GM12878 (cell line): ENCODE data around the gene TRABD2B.

Source experiments
- POLR2A ChIP-seq: IDR thresholded peaks from 2 replicates; pipeline ENCODE4 v1.6.1; 2011; ENCODE audit warnings: low read depth, mild to moderate bottlenecking, low read length
- POLR2AphosphoS5 ChIP-seq: IDR thresholded peaks from 2 replicates; pipeline ENCODE4 v1.6.1; 2011; ENCODE audit warnings: mild to moderate bottlenecking, low read length, inconsistent platforms
- RCOR1 ChIP-seq: conservative IDR thresholded peaks from 2 replicates; pipeline ENCODE4 v1.6.1; 2012; ENCODE audit warnings: low read depth, low read length, improper control_type of control experiment
- SMC3 ChIP-seq: IDR thresholded peaks from 2 replicates; pipeline ENCODE4 v1.6.1; 2011; ENCODE audit warnings: low read length, improper control_type of control experiment, borderline replicate concordance
- SPI1 ChIP-seq: IDR thresholded peaks from 2 replicates; pipeline ENCODE4 v1.6.1; 2011; ENCODE audit warnings: low read depth, mild to moderate bottlenecking, low read length, moderate library complexity, borderline replicate concordance; ENCODE audit not compliant: insufficient read depth
- TAF1 ChIP-seq: IDR thresholded peaks from 2 replicates; pipeline ENCODE4 v1.6.1; 2011; ENCODE audit warnings: mild to moderate bottlenecking, low read depth, low read length, borderline replicate concordance
- TF ChIP-seq, protein P1 (sequence below): IDR thresholded peaks from 2 replicates; pipeline ENCODE4 v1.6.1; 2011; ENCODE audit warnings: borderline replicate concordance, low read depth, mild to moderate bottlenecking, moderate library complexity, mixed read lengths, low read length; ENCODE audit not compliant: insufficient read depth; ENCODE audit errors: extremely low read length
- TF ChIP-seq, protein P2 (sequence below): IDR thresholded peaks from 2 replicates; pipeline ENCODE4 v1.6.1; 2012; ENCODE audit warnings: low read depth, low read length, improper control_type of control experiment
- TF ChIP-seq, protein P3 (sequence below): IDR thresholded peaks from 2 replicates; pipeline ENCODE4 v1.6.1; 2011; ENCODE audit warnings: low read depth, low read length, improper control_type of control experiment, borderline replicate concordance
- TF ChIP-seq, protein P4 (sequence below), 3 experiments: IDR thresholded peaks in 2 of 3; conservative IDR thresholded peaks in 1 of 3; 2 replicates each; pipeline ENCODE4 v1.5.1; 2011; ENCODE audit warnings: low read depth in 3 of 3, low read length in 3 of 3, mild to moderate bottlenecking in 3 of 3, control low read depth in 2 of 3, moderate library complexity in 2 of 3, inconsistent platforms in 1 of 3, mixed read lengths in 1 of 3; ENCODE audit not compliant: control insufficient read depth in 2 of 3, insufficient read depth in 1 of 3; ENCODE audit errors: extremely low read depth in 1 of 3
- TF ChIP-seq, protein P5 (sequence below): IDR thresholded peaks from 2 replicates; pipeline ENCODE4 v1.6.1; 2011; ENCODE audit warnings: borderline replicate concordance, low read depth, mild to moderate bottlenecking, moderate library complexity, low read length; ENCODE audit not compliant: insufficient read depth, poor library complexity, severe bottlenecking

DNA sequence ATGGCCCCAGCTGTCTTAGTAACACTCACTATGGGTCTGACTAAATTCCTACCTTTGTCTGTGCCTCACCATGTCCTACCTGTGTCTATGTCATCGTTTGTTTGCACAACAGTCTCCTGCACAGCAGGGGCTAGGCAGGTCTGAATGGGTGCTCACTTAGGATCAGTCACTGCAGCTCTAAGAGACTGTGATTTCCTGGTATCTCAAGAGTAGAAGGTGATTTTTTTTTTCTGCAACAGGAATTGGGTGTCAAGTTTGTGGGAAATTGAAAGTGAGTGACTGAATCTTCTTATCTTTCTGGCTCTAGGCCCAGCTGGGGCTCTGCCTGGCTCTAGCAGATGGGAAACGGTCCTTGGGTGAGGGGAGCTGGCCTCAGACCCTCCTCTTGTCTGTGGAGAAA lies 46.4 kb upstream of the TRABD2B start:
- TF ChIP-seq TAF1 (no peak), POLR2A (no peak), SPI1 (no peak), SMC3 (no peak), RCOR1 (no peak), POLR2AphosphoS5 (no peak)
- TF ChIP-seq, protein P1, sequence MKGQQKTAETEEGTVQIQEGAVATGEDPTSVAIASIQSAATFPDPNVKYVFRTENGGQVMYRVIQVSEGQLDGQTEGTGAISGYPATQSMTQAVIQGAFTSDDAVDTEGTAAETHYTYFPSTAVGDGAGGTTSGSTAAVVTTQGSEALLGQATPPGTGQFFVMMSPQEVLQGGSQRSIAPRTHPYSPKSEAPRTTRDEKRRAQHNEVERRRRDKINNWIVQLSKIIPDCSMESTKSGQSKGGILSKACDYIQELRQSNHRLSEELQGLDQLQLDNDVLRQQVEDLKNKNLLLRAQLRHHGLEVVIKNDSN = no peak
- TF ChIP-seq, protein P2, sequence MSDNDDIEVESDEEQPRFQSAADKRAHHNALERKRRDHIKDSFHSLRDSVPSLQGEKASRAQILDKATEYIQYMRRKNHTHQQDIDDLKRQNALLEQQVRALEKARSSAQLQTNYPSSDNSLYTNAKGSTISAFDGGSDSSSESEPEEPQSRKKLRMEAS = no peak
- TF ChIP-seq, protein P3, sequence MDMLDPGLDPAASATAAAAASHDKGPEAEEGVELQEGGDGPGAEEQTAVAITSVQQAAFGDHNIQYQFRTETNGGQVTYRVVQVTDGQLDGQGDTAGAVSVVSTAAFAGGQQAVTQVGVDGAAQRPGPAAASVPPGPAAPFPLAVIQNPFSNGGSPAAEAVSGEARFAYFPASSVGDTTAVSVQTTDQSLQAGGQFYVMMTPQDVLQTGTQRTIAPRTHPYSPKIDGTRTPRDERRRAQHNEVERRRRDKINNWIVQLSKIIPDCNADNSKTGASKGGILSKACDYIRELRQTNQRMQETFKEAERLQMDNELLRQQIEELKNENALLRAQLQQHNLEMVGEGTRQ = no peak
- TF ChIP-seq, protein P4, sequence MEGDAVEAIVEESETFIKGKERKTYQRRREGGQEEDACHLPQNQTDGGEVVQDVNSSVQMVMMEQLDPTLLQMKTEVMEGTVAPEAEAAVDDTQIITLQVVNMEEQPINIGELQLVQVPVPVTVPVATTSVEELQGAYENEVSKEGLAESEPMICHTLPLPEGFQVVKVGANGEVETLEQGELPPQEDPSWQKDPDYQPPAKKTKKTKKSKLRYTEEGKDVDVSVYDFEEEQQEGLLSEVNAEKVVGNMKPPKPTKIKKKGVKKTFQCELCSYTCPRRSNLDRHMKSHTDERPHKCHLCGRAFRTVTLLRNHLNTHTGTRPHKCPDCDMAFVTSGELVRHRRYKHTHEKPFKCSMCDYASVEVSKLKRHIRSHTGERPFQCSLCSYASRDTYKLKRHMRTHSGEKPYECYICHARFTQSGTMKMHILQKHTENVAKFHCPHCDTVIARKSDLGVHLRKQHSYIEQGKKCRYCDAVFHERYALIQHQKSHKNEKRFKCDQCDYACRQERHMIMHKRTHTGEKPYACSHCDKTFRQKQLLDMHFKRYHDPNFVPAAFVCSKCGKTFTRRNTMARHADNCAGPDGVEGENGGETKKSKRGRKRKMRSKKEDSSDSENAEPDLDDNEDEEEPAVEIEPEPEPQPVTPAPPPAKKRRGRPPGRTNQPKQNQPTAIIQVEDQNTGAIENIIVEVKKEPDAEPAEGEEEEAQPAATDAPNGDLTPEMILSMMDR (IDR thresholded peaks at IDR 0.05 in 2 of 3, conservative IDR thresholded peaks at IDR 0.05 in 1 of 3; ENCODE audit: control insufficient read depth in 2 of 3, extremely low read depth in 1 of 3, insufficient read depth in 1 of 3, low read depth in 3 of 3, low read length in 3 of 3) = no peak
- TF ChIP-seq, protein P5, sequence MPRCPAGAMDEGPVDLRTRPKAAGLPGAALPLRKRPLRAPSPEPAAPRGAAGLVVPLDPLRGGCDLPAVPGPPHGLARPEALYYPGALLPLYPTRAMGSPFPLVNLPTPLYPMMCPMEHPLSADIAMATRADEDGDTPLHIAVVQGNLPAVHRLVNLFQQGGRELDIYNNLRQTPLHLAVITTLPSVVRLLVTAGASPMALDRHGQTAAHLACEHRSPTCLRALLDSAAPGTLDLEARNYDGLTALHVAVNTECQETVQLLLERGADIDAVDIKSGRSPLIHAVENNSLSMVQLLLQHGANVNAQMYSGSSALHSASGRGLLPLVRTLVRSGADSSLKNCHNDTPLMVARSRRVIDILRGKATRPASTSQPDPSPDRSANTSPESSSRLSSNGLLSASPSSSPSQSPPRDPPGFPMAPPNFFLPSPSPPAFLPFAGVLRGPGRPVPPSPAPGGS = no peak
